K562 (cell line): ENCODE measurements around the gene ATXN7L1. TPM values are rescaled to one million over a fixed set of nuclear protein-coding genes. Genes with fewer than 3 reads are reported as not detected.
A peak's percentile ranks its signal among the peaks of the same experiment; 100 is the strongest.

Source experiments
- DDX20 ChIP-seq: fragments of 450-650 bp; IDR thresholded peaks from 2 replicates; pipeline ENCODE4 v1.6.1; 2016; ENCODE audit warnings: missing genetic modification characterization, low read depth, mild to moderate bottlenecking, missing compliant biosample characterization, moderate library complexity
- ETV6 ChIP-seq, 3 experiments: fragments of 150-350 bp in 1 of 3; sonication (generic) in 1 of 3; formaldehyde crosslinking in 1 of 3; IDR thresholded peaks; 2 replicates each; pipeline versions ENCODE4 v1.6.1 to v1.8.0; 2014 to 2022; ENCODE audit warnings: borderline replicate concordance in 2 of 3, low read depth in 2 of 3, antibody characterized with exemption in 1 of 3, low read length in 1 of 3, mild to moderate bottlenecking in 1 of 3, missing genetic modification reagents in 1 of 3
- FIP1L1 ChIP-seq: fragments of 200-400 bp; formaldehyde crosslinking; IDR thresholded peaks from 2 replicates; pipeline ENCODE4 v1.6.1; 2018; ENCODE audit warnings: mild to moderate bottlenecking, low read depth, low read length; ENCODE audit not compliant: poor library complexity, severe bottlenecking
- GATAD2B ChIP-seq: fragments of 450-650 bp; IDR thresholded peaks from 2 replicates; pipeline ENCODE4 v1.6.1; 2017; ENCODE audit warnings: mild to moderate bottlenecking, borderline replicate concordance
- GTF2F1 ChIP-seq: IDR thresholded peaks from 2 replicates; pipeline ENCODE4 v1.6.1; 2011; ENCODE audit warnings: low read depth, low read length, improper control_type of control experiment
- MGA ChIP-seq: fragments of 450-650 bp; IDR thresholded peaks from 2 replicates; pipeline ENCODE4 v1.6.1; 2016; ENCODE audit warnings: mild to moderate bottlenecking, moderate library complexity
- NFIC ChIP-seq: fragments of 450-650 bp; IDR thresholded peaks from 2 replicates; pipeline ENCODE4 v1.6.1; 2017; ENCODE audit warnings: mild to moderate bottlenecking, inconsistent platforms
- PYGO2 ChIP-seq: fragments of 450-650 bp; IDR thresholded peaks from 2 replicates; pipeline ENCODE4 v1.6.1; 2016; ENCODE audit warnings: mild to moderate bottlenecking, missing genetic modification characterization, moderate library complexity, missing compliant biosample characterization
- RAD51 ChIP-seq: fragments of 450-650 bp; IDR thresholded peaks from 2 replicates; pipeline ENCODE4 v1.7.1; 2016; ENCODE audit warnings: low read depth, mild to moderate bottlenecking, borderline replicate concordance
- SIX5 ChIP-seq, 2 experiments: IDR thresholded peaks; 2 replicates each; pipeline ENCODE4 v1.6.1; 2011; ENCODE audit warnings: low read length in 2 of 2, borderline replicate concordance in 1 of 2, low read depth in 1 of 2, mild to moderate bottlenecking in 1 of 2, moderate library complexity in 1 of 2; ENCODE audit not compliant: insufficient read depth in 1 of 2
- TARDBP ChIP-seq: fragments of 450-650 bp; IDR thresholded peaks from 2 replicates; pipeline ENCODE4 v1.6.1; 2016
- ZC3H4 ChIP-seq: sonication (generic); formaldehyde crosslinking; IDR thresholded peaks from 2 replicates; pipeline ENCODE4 v1.9.0; 2021; ENCODE audit warnings: missing genetic modification reagents, borderline replicate concordance
- ZKSCAN1 ChIP-seq: fragments of 150-350 bp; IDR thresholded peaks from 2 replicates; pipeline ENCODE4 v1.6.1; 2016; ENCODE audit warnings: low read depth, low read length
- polyA plus RNA-seq, 8 experiments: library from polyadenylated mRNA; depleted of rRNA in 4 of 8; stranded (reverse) in 5 of 8; unstranded in 3 of 8; fragments of >200 nt; fragmentation: Nextera tagmentation in 2 of 8; fragmentation: Illumina TruSeq in 1 of 8; extraction: Ambion mirVana in 2 of 8; extraction: Trizol in 1 of 8; gene quantifications; 2 replicates each; pipeline versions ENCODE4 v1.2.1 to v1.2.3, GENCODE V29; 2011 to 2014; ENCODE audit warnings: inconsistent platforms in 1 of 8, missing spikeins in 1 of 8
- total RNA-seq, 7 experiments: library from RNA; depleted of rRNA in 6 of 7; stranded (reverse); fragments of >200 nt in 6 of 7; fragmentation: Illumina TruSeq in 2 of 7; extraction: Trizol in 2 of 7; gene quantifications; 2 replicates each; pipeline versions ENCODE4 v1.2.1 to v1.2.3, GENCODE V29; 2011 to 2021; ENCODE audit warnings: low replicate concordance in 1 of 7

Gene ATXN7L1
- total and polyA plus RNA-seq, 9 of the 15 experiments (the other 6 are each of a cell fraction or from before 2014, with no cell fraction given): 6.6 to 13.7 (median 10.7) TPM

DNA sequence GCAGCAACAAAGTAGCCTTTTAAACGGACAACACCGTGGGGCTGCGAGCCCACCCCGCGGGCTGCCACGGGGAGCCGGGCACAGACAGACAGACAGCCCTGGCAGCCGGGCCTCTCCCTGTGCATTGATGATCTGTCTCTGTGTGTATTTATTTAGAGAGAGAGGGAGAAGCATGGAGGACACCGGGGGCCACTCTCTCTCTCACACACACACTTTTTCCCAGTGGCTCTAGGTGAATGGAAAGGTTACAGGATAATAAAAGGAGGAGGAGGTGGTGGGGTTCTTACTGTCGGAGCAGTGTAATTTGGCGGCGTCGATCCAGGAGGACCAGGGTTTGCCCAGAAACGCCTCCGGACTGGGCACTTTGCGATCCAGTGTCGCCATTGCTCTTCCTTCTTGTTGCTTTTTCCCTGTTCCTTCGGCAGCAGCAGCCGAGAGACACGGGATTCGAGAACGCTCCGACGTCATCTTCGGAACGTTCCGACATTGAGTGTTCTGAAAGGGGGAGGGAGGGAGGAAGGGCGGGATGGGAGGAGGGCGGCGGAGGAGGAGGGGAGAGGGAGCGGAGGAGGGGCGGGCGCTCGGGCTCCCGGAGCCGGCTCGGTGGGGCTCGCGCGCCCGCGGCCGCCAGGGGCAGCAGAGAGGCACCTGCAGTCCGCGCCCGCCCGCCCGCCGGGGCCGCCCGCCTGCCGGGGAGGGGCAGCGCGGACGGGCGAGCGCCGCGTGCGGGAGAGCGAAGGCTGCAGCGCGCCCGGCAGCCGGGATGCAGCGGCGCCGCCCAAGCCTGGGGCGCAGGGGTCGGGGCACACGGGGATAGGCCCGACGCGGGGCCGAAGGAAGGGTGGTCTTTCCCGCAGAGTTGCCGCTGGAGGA is at the start of gene ATXN7L1 (continued):
- peak; percentile 42; the same call in 1 of the 2 replicates for TF ChIP-seq MGA
- no peak for TF ChIP-seq NFIC
- peak; percentile 29; the same call in 1 of the 2 replicates for TF ChIP-seq TARDBP
- no peak for TF ChIP-seq PYGO2 (tag)
- no peak for TF ChIP-seq ZC3H4 (CRISPR knock-in tag)
- TF ChIP-seq FIP1L1: no peak
- no peak for TF ChIP-seq DDX20 (tag)
- 0 out of 2 replicates have a peak, but pooled peaks have one; percentile 22 for TF ChIP-seq RAD51
- no peak for TF ChIP-seq ZKSCAN1
- no peak for TF ChIP-seq SIX5 (IDR thresholded peaks at IDR 0.05; ENCODE audit: borderline replicate concordance in 1 of 2, insufficient read depth in 1 of 2, low read depth in 1 of 2, low read length in 2 of 2)
- TF ChIP-seq GTF2F1: no peak
- peak; percentile 96 for TF ChIP-seq GATAD2B
- TF ChIP-seq ETV6 (IDR thresholded peaks at IDR 0.05; ENCODE audit: borderline replicate concordance in 1 of 2, low read depth in 2 of 2, low read length in 1 of 2): no peak
- TF ChIP-seq ETV6 (CRISPR knock-in tag; IDR thresholded peaks at IDR 0.05; ENCODE audit: borderline replicate concordance): no peak
